Mesenchymal stem cell (in vitro differentiated cells and primary cell): ENCODE results near the gene CLEC20A.

ENCODE experiments used
- DNase-seq: peaks from one replicate; pipeline ENCODE4 v3.0.0-alpha.2; 2013
- H2AFZ ChIP-seq: one replicate; pipeline ENCODE4 v1.6.1; 2013; ENCODE audit warnings: low read depth, mild to moderate bottlenecking, control low read depth, inconsistent platforms, low read length, moderate library complexity
- H2AK5ac ChIP-seq: 2 replicates; pipeline ENCODE4 v1.6.1; 2013; ENCODE audit warnings: low read length, moderate library complexity, mild to moderate bottlenecking, inconsistent platforms; ENCODE audit not compliant: severe bottlenecking
- H2BK120ac ChIP-seq: one replicate; pipeline ENCODE4 v1.6.1; 2013; ENCODE audit warnings: low read depth, mild to moderate bottlenecking, inconsistent platforms, low read length, moderate library complexity
- H2BK12ac ChIP-seq, 2 experiments: one replicate each; pipeline ENCODE4 v1.6.1; 2013; ENCODE audit warnings: inconsistent platforms in 2 of 2, low read length in 2 of 2, mild to moderate bottlenecking in 2 of 2, moderate library complexity in 2 of 2, control low read depth in 1 of 2
- H2BK15ac ChIP-seq: one replicate; pipeline ENCODE4 v1.6.1; 2013; ENCODE audit warnings: mild to moderate bottlenecking, low read depth, inconsistent platforms; ENCODE audit not compliant: poor library complexity, severe bottlenecking
- H2BK5ac ChIP-seq: 2 replicates; pipeline ENCODE4 v1.6.1; 2013; ENCODE audit warnings: low read depth, mild to moderate bottlenecking, low read length, control low read depth, inconsistent platforms; ENCODE audit not compliant: poor library complexity, severe bottlenecking
- H3K14ac ChIP-seq, 2 experiments: one replicate each; pipeline ENCODE4 v1.6.1; 2013; ENCODE audit warnings: inconsistent platforms in 2 of 2, low read length in 2 of 2, control low read depth in 1 of 2, mild to moderate bottlenecking in 1 of 2, moderate library complexity in 1 of 2
- H3K18ac ChIP-seq, 2 experiments: one replicate each; pipeline ENCODE4 v1.6.1; 2013; ENCODE audit warnings: inconsistent platforms in 2 of 2, low read length in 2 of 2, control low read depth in 1 of 2, low read depth in 1 of 2, mild to moderate bottlenecking in 1 of 2
- H3K23ac ChIP-seq, 2 experiments: one replicate each; pipeline ENCODE4 v1.6.1; 2013; ENCODE audit warnings: inconsistent platforms in 2 of 2, low read length in 2 of 2, mild to moderate bottlenecking in 2 of 2, moderate library complexity in 2 of 2, control low read depth in 1 of 2
- H3K27ac ChIP-seq: 2 replicates; pipeline ENCODE4 v1.5.1; 2013; ENCODE audit warnings: mild to moderate bottlenecking, moderate library complexity, low read length, control low read depth, inconsistent platforms; ENCODE audit not compliant: poor library complexity, severe bottlenecking
- H3K27me3 ChIP-seq, 2 experiments: 2 replicates each; pipeline versions ENCODE4 v1.6.1 to v1.7.0; 2013; ENCODE audit warnings: low read length in 2 of 2, mild to moderate bottlenecking in 2 of 2, moderate library complexity in 2 of 2, control low read depth in 1 of 2, inconsistent platforms in 1 of 2; ENCODE audit not compliant: control insufficient read depth in 1 of 2, insufficient read depth in 1 of 2
- H3K36me3 ChIP-seq, 2 experiments: 2 replicates each; pipeline versions ENCODE4 v1.6.1 to v1.7.0; 2013; ENCODE audit warnings: low read length in 2 of 2, control low read depth in 1 of 2, inconsistent platforms in 1 of 2, low read depth in 1 of 2, mild to moderate bottlenecking in 1 of 2; ENCODE audit not compliant: insufficient read depth in 2 of 2, control insufficient read depth in 1 of 2
- H3K4ac ChIP-seq, 2 experiments: one replicate each; pipeline ENCODE4 v1.6.1; 2013; ENCODE audit warnings: inconsistent platforms in 2 of 2, low read length in 2 of 2, mild to moderate bottlenecking in 2 of 2, moderate library complexity in 2 of 2, control low read depth in 1 of 2, low read depth in 1 of 2
- H3K4me1 ChIP-seq: 2 replicates; pipeline ENCODE4 v1.6.1; 2013; ENCODE audit warnings: low read depth, low read length, control low read depth; ENCODE audit not compliant: control insufficient read depth, insufficient read depth
- H3K4me2 ChIP-seq: 2 replicates; pipeline ENCODE4 v1.6.1; 2013; ENCODE audit warnings: low read length, mild to moderate bottlenecking, inconsistent platforms; ENCODE audit not compliant: poor library complexity, severe bottlenecking
- H3K4me3 ChIP-seq, 2 experiments: 2 replicates each; pipeline versions ENCODE4 v1.5.1 to v1.7.0; 2013; ENCODE audit warnings: low read length in 2 of 2, mild to moderate bottlenecking in 2 of 2, control low read depth in 1 of 2, low read depth in 1 of 2; ENCODE audit not compliant: insufficient read depth in 1 of 2
- H3K79me1 ChIP-seq: replicated peaks from 2 replicates; pipeline ENCODE4 v1.6.1; 2013; ENCODE audit warnings: mild to moderate bottlenecking, control low read depth, low read length, inconsistent platforms; ENCODE audit not compliant: poor library complexity, severe bottlenecking
- H3K9ac ChIP-seq: 2 replicates; pipeline ENCODE4 v1.7.0; 2013; ENCODE audit warnings: mild to moderate bottlenecking, low read length, moderate library complexity
- H3K9me3 ChIP-seq: 2 replicates; pipeline ENCODE4 v1.7.0; 2013; ENCODE audit warnings: mild to moderate bottlenecking, low read length; ENCODE audit not compliant: control insufficient read depth
- H4K8ac ChIP-seq: one replicate; pipeline ENCODE4 v1.6.1; 2013; ENCODE audit warnings: inconsistent platforms, mild to moderate bottlenecking, low read length, moderate library complexity
- H4K91ac ChIP-seq: one replicate; pipeline ENCODE4 v1.6.1; 2013; ENCODE audit warnings: mild to moderate bottlenecking, low read length, inconsistent platforms
- WGBS: methylation state at CpG from one replicate; pipeline ENCODE4 v1.1.7; 2013; ENCODE audit warnings: mixed read lengths; 5-methylcytosine and 5-hydroxymethylcytosine counted together

CLEC20A gene

DNA sequence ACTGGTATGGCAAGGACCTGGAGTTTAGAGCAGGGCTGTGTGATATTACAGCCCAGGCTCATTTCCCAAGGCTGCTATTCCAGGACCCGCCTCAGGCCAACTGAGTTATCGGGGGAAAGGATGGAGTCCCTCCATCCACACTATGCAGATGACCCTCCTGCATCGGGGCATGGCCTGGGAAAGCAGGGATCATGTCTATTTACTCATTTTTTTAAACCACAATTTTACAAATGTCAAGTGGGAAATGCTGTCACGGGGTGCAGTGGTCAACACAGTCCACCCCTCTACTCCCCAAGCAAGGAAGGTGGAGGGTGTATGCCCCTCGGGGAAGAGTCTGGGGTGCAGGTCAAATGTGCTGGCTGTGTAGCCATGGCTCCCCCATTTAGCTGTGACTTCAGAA lies 6.1 kb upstream of the CLEC20A start:
- Histone ChIP-seq H3K9me3 (no peaks in the 10 kb centered on the region), H3K4ac (no peak overlapping the region), H2BK5ac (no peak overlapping the region), H3K4me1 (no peaks in the 10 kb centered on the region), H3K27me3 (peaks cover 0 to 22% of the 10 kb centered on the region in 2 experiments), H2BK120ac (no peak overlapping the region), H3K4me2 (no peak overlapping the region), H3K23ac (no peak overlapping the region), H2AK5ac (no peak overlapping the region), H3K9ac (no peak overlapping the region), H3K36me3 (no peaks in the 10 kb centered on the region), H2AFZ (no peak overlapping the region), H3K4me3 (no peak overlapping the region), H3K14ac (no peak overlapping the region), H3K27ac (no peak overlapping the region), H4K8ac (no peak overlapping the region), H3K79me1 (no peaks in the 10 kb centered on the region), H3K18ac (no peak overlapping the region), H2BK15ac (no peak overlapping the region), H2BK12ac (no peak overlapping the region), H4K91ac (no peak overlapping the region)
- DNase-seq, result no peak
- 95% methylated on average over 5 of the region's 5 CpGs for WGBS

DNA sequence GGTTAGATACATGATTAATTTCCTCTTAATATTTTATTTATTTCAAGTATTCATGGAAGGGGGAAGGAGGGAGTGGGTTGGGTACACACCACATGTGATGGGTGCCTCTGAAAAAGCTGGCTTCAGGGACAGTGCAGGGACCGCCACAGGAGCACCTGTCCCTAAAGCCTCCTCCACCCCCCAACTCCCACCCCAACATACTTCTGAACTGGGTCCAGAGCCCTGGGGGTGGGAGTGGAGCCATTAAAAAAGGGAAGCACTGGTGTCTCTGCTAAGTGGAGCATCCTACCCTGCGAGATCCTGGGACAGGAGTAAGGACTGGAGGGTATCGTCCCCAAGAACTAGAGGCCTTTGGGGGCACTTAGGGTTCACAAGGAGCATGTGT lies 5.6 kb upstream of the CLEC20A start:
- no peak overlapping the region for H3K9ac ChIP-seq
- H3K23ac ChIP-seq, result no peak overlapping the region
- H2BK120ac ChIP-seq, result no peak overlapping the region
- no peak overlapping the region for H3K4me2 ChIP-seq
- no peak overlapping the region for H2BK15ac ChIP-seq
- H3K27me3 ChIP-seq, result peaks cover 0 to 25% of the 10 kb centered on the region in 2 experiments
- H3K79me1 ChIP-seq, result no peaks in the 10 kb centered on the region
- no peak overlapping the region for H2AFZ ChIP-seq
- no peak overlapping the region for H4K8ac ChIP-seq
- H2BK5ac ChIP-seq, result no peak overlapping the region
- H3K36me3 ChIP-seq, result no peaks in the 10 kb centered on the region
- no peak overlapping the region for H4K91ac ChIP-seq
- no peak overlapping the region for H2BK12ac ChIP-seq
- no peaks in the 10 kb centered on the region for H3K9me3 ChIP-seq
- H2AK5ac ChIP-seq, result no peak overlapping the region
- H3K18ac ChIP-seq, result no peak overlapping the region
- 97% methylated on average over 2 of the region's 3 CpGs for WGBS
- no peak overlapping the region for H3K27ac ChIP-seq
- no peaks in the 10 kb centered on the region for H3K4me1 ChIP-seq
- no peak overlapping the region for H3K4ac ChIP-seq
- H3K4me3 ChIP-seq, result no peak overlapping the region
- no peak for DNase-seq
- no peak overlapping the region for H3K14ac ChIP-seq

DNA sequence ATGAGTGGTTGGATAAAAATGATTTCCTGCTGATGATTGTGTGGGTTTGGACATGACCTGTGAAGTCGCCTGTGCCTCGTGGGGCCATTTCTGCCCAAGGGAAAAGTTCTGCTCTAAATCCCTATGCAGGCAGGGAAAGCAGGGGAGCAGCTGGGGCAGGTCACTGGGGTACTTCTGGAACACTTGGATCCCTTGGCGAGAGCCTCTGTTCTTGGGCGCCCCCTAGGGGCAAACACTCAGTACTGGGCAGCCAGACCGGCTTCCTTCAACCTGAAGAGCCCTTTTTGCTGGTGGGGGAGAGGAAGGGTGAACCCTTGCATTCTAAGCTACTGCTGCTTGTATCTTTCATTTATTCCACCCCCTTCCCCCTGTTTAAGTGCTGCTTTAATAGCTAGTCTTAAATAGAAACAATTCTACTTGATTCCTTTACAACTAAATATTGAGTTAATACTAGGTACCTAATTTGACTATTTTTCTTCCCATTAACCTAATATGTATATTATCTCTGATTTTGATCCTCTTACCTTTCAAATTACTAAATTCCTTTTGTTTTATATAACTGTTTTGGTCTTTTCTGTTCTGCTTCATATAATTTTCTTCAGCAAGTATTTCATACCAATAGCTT lies 5.1 kb upstream of the CLEC20A start:
- Histone ChIP-seq H3K27me3 (peaks cover 0 to 25% of the 10 kb centered on the region in 2 experiments), H2BK15ac (no peak overlapping the region), H3K27ac (no peak overlapping the region), H4K8ac (no peak overlapping the region), H3K36me3 (no peaks in the 10 kb centered on the region), H3K9ac (no peak overlapping the region), H3K18ac (no peak overlapping the region), H3K4me1 (no peaks in the 10 kb centered on the region), H2BK5ac (no peak overlapping the region), H4K91ac (no peak overlapping the region), H2AK5ac (no peak overlapping the region), H3K23ac (no peak overlapping the region), H3K4me2 (no peak overlapping the region), H2AFZ (no peak overlapping the region), H2BK12ac (no peak overlapping the region), H3K14ac (no peak overlapping the region), H2BK120ac (no peak overlapping the region), H3K9me3 (no peaks in the 10 kb centered on the region), H3K4ac (no peak overlapping the region), H3K79me1 (no peaks in the 10 kb centered on the region), H3K4me3 (no peak overlapping the region)
- DNase-seq, result peak; percentile 65
- WGBS, result 13% methylated on average over 4 of the region's 5 CpGs

DNA sequence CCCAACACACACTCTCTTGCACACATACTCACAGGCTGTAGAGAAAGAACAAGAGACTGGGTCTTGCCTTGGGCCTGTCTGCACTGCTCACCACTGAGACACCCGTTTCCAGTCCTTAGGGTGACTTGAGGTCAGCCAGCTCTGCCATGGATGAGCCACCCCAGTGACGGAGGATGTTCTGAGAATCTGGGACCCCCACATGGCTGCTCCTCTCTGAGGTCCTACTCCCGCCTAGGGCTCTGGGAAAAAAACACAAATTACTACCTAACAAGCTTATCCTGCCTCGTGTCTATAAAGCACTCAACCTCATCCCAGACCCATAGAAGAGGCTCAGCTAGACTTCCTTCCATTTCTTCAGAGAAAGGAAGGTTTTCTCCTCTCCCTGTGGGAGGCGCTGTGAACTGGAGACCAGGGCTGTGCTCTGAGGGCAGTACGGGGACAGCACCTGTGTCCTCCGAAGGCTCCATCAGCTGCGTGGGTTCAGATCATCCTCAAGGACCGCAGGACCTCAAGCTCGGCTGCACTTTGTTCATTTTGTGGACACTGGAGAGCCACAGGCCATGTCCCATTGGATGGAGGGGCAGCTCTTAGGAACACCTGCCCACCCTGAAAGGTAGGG lies 4.3 kb upstream of the CLEC20A start:
- Histone ChIP-seq H3K4me1 (no peaks in the 10 kb centered on the region), H3K4me3 (no peak overlapping the region), H3K9me3 (no peaks in the 10 kb centered on the region), H4K8ac (no peak overlapping the region), H3K23ac (no peak overlapping the region), H3K14ac (no peak overlapping the region), H2AK5ac (no peak overlapping the region), H3K18ac (no peak overlapping the region), H2BK120ac (no peak overlapping the region), H3K36me3 (no peaks in the 10 kb centered on the region), H2BK5ac (no peak overlapping the region), H2BK12ac (no peak overlapping the region), H2BK15ac (no peak overlapping the region), H3K27ac (no peak overlapping the region), H2AFZ (no peak overlapping the region), H3K4ac (no peak overlapping the region), H3K79me1 (no peaks in the 10 kb centered on the region), H3K4me2 (no peak overlapping the region), H4K91ac (no peak overlapping the region), H3K9ac (no peak overlapping the region), H3K27me3 (peaks cover 0 to 23% of the 10 kb centered on the region in 2 experiments)
- no peak for DNase-seq
- WGBS, result 89% methylated on average over 10 of the region's 10 CpGs
